Measurements from ENCODE around the gene PLLP. TPM values are rescaled to one million over a fixed set of nuclear protein-coding genes. Genes with fewer than 3 reads are reported as not detected.

Gene PLLP
- total RNA-seq, 1 donor from 2014 or later = not detected

DNA sequence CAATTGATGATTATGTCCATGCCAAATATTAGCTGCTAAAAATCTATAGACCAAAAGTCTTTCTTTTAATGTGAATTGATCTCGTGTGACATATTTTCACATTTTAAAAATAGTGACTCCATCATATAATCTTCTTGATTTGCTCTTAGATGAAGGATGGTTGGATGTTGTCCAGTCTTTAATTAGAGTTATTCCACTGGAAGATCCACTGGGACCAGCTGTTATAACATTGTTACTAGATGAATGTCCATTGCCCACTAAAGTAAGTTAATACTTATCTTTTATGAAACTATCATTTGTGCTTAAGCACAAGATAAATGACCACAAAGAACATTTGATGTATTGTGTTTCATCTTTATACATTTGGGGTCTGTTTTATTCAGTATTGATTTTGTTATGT lies 75.5 kb downstream of the PLLP start:
- Mint-ChIP-seq H3K4me1 (ENCODE audit: low read depth, unreplicated experiment) (no peaks in the 10 kb centered on the region), H3K4me3 (ENCODE audit: unreplicated experiment) (no peak overlapping the region), H3K27me3 (ENCODE audit: unreplicated experiment) (no peaks in the 10 kb centered on the region), H3K36me3 (ENCODE audit: unreplicated experiment) (no peaks in the 10 kb centered on the region), H3K27ac (ENCODE audit: unreplicated experiment) (no peak overlapping the region), H3K9me3 (ENCODE audit: unreplicated experiment) (no peaks in the 10 kb centered on the region)
- TF ChIP-seq, protein P1, sequence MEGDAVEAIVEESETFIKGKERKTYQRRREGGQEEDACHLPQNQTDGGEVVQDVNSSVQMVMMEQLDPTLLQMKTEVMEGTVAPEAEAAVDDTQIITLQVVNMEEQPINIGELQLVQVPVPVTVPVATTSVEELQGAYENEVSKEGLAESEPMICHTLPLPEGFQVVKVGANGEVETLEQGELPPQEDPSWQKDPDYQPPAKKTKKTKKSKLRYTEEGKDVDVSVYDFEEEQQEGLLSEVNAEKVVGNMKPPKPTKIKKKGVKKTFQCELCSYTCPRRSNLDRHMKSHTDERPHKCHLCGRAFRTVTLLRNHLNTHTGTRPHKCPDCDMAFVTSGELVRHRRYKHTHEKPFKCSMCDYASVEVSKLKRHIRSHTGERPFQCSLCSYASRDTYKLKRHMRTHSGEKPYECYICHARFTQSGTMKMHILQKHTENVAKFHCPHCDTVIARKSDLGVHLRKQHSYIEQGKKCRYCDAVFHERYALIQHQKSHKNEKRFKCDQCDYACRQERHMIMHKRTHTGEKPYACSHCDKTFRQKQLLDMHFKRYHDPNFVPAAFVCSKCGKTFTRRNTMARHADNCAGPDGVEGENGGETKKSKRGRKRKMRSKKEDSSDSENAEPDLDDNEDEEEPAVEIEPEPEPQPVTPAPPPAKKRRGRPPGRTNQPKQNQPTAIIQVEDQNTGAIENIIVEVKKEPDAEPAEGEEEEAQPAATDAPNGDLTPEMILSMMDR (IDR thresholded peaks at IDR 0.05; ENCODE audit: partially characterized antibody, unreplicated experiment) = no peak
- no peak for DNase-seq

Other genes with a start within 250 kb of the PLLP start
- 3.4 TPM for gene CPNE2, start 192.1 kb downstream of the PLLP start, total RNA-seq (ENCODE audit: unreplicated experiment)
- 124 TPM for gene PSME3IP1, start 98.6 kb downstream of the PLLP start, total RNA-seq (ENCODE audit: unreplicated experiment)
- 70.0 TPM for gene RSPRY1, start 98.3 kb downstream of the PLLP start, total RNA-seq (ENCODE audit: unreplicated experiment)
- gene ARL2BP, start 39.4 kb downstream of the PLLP start, total RNA-seq (ENCODE audit: unreplicated experiment) = 38.4 TPM
- not detected for gene CCL22, start 74.1 kb upstream of the PLLP start, total RNA-seq (ENCODE audit: unreplicated experiment)
- gene CX3CL1, start 87.8 kb upstream of the PLLP start, total RNA-seq (ENCODE audit: unreplicated experiment) = not detected
- not detected for gene CCL17, start 120.1 kb upstream of the PLLP start, total RNA-seq (ENCODE audit: unreplicated experiment)
- gene CIAPIN1, start 162.7 kb upstream of the PLLP start, total RNA-seq (ENCODE audit: unreplicated experiment) = 129 TPM
- 45.1 TPM for gene COQ9, start 162.8 kb upstream of the PLLP start, total RNA-seq (ENCODE audit: unreplicated experiment)
- 48.1 TPM for gene POLR2C, start 178.0 kb upstream of the PLLP start, total RNA-seq (ENCODE audit: unreplicated experiment)
- gene DOK4, start 201.8 kb upstream of the PLLP start, total RNA-seq (ENCODE audit: unreplicated experiment) = 23.4 TPM